CD14-positive monocyte (primary cell): ENCODE data around the gene SV2A. TPM values are rescaled to one million over a fixed set of nuclear protein-coding genes. Genes with fewer than 3 reads are reported as not detected.
A peak's percentile ranks its signal among the peaks of the same experiment; 100 is the strongest.

ENCODE experiments used
- DNase-seq, 3 donors: peaks; one replicate each; pipeline ENCODE4 v3.0.0-alpha.2; 2011 to 2022
- H2AFZ ChIP-seq: 2 replicates; pipeline ENCODE4 v1.6.0; 2012; ENCODE audit warnings: mild to moderate bottlenecking, low read depth, low read length, inconsistent platforms; ENCODE audit not compliant: insufficient read depth, poor library complexity, severe bottlenecking
- H3K27ac ChIP-seq, 2 donors: 1 replicate in 1 of 2; 2 replicates in 1 of 2; pipeline ENCODE4 v1.5.1; 2012 to 2013; ENCODE audit warnings: low read length in 2 of 2, control low read depth in 1 of 2, inconsistent platforms in 1 of 2, low read depth in 1 of 2, mild to moderate bottlenecking in 1 of 2
- H3K27me3 ChIP-seq, 2 donors: one replicate each; pipeline versions ENCODE4 v1.6.0 to v1.6.1; 2011 to 2013; ENCODE audit warnings: low read length in 2 of 2; ENCODE audit not compliant: control insufficient read depth in 2 of 2, insufficient read depth in 2 of 2
- H3K36me3 ChIP-seq, 2 donors: replicated peaks in 1 of 2; 1 replicate in 1 of 2; 2 replicates in 1 of 2; pipeline versions ENCODE4 v1.5.1 to v1.6.1; 2012 to 2013; ENCODE audit warnings: low read length in 2 of 2, control low read depth in 1 of 2, inconsistent platforms in 1 of 2, mild to moderate bottlenecking in 1 of 2; ENCODE audit not compliant: insufficient read depth in 2 of 2, control insufficient read depth in 1 of 2
- H3K4me1 ChIP-seq, 2 donors: 1 replicate in 1 of 2; 2 replicates in 1 of 2; pipeline versions ENCODE4 v1.5.1 to v1.6.1; 2012 to 2013; ENCODE audit warnings: low read length in 2 of 2, control low read depth in 1 of 2, inconsistent platforms in 1 of 2, mild to moderate bottlenecking in 1 of 2, moderate library complexity in 1 of 2; ENCODE audit not compliant: insufficient read depth in 2 of 2, control insufficient read depth in 1 of 2
- H3K4me2 ChIP-seq: replicated peaks from 2 replicates; pipeline ENCODE3; 2012; ENCODE audit warnings: low read length, moderate library complexity, mild to moderate bottlenecking; ENCODE audit not compliant: poor library complexity, severe bottlenecking; ENCODE audit errors: extremely low read depth
- H3K4me3 ChIP-seq, 3 experiments: fragments of 200-600 bp in 1 of 3; sonication (generic) in 1 of 3; replicated peaks in 1 of 3; 1 replicate in 2 of 3; 2 replicates in 1 of 3; pipeline ENCODE4 v1.5.1; 2011 to 2013; ENCODE audit warnings: low read length in 3 of 3, mild to moderate bottlenecking in 3 of 3, control low read depth in 2 of 3, low read depth in 2 of 3, inconsistent platforms in 1 of 3, moderate library complexity in 1 of 3
- H3K79me2 ChIP-seq: 2 replicates; pipeline ENCODE4 v1.6.0; 2012; ENCODE audit warnings: mild to moderate bottlenecking, control low read depth, inconsistent platforms, low read length, moderate library complexity; ENCODE audit not compliant: insufficient read depth
- H3K9ac ChIP-seq: 2 replicates; pipeline ENCODE4 v1.6.0; 2017; ENCODE audit warnings: low read length, mild to moderate bottlenecking; ENCODE audit not compliant: insufficient read depth, poor library complexity, severe bottlenecking
- H3K9me3 ChIP-seq, 2 donors: replicated peaks in 1 of 2; 1 replicate in 1 of 2; 2 replicates in 1 of 2; pipeline versions ENCODE4 v1.5.1 to v1.6.1; 2012 to 2013; ENCODE audit warnings: low read length in 2 of 2, control low read depth in 1 of 2; ENCODE audit not compliant: control insufficient read depth in 1 of 2, insufficient read depth in 1 of 2
- H4K20me1 ChIP-seq: 2 replicates; pipeline ENCODE4 v1.6.0; 2012; ENCODE audit warnings: mild to moderate bottlenecking, low read length, control low read depth, moderate library complexity; ENCODE audit not compliant: insufficient read depth
- H3K27ac Mint-ChIP-seq, 7 donors: one replicate each; pipeline ENCODE4 v1.8.0; 2020; ENCODE audit warnings: mild to moderate bottlenecking in 7 of 7, mixed read lengths in 7 of 7, moderate library complexity in 6 of 7, inconsistent platforms in 2 of 7
- H3K27me3 Mint-ChIP-seq, 3 donors: one replicate each; pipeline ENCODE4 v1.8.0; 2021 to 2022; ENCODE audit warnings: low read depth in 3 of 3, mild to moderate bottlenecking in 3 of 3, mixed read lengths in 3 of 3, moderate library complexity in 3 of 3, inconsistent platforms in 1 of 3
- H3K36me3 Mint-ChIP-seq, 2 donors: one replicate each; pipeline ENCODE4 v1.8.0; 2020; ENCODE audit warnings: mixed read lengths in 2 of 2, inconsistent platforms in 1 of 2, mild to moderate bottlenecking in 1 of 2
- H3K4me1 Mint-ChIP-seq: one replicate; pipeline ENCODE4 v1.8.0; 2020; ENCODE audit warnings: mild to moderate bottlenecking, mixed read lengths
- H3K4me3 Mint-ChIP-seq, 2 donors: one replicate each; pipeline ENCODE4 v1.8.0; 2020; ENCODE audit warnings: mild to moderate bottlenecking in 2 of 2, mixed read lengths in 2 of 2, moderate library complexity in 1 of 2
- H3K9me3 Mint-ChIP-seq, 7 donors: one replicate each; pipeline ENCODE4 v1.8.0; 2020 to 2022; ENCODE audit warnings: mixed read lengths in 7 of 7, mild to moderate bottlenecking in 6 of 7, moderate library complexity in 6 of 7, inconsistent platforms in 2 of 7
- CTCF ChIP-seq: fragments of 200-600 bp; IDR thresholded peaks from one replicate; pipeline ENCODE4 v1.8.0; 2022; ENCODE audit warnings: antibody characterized with exemption, mild to moderate bottlenecking
- WGBS: methylation state at CpG from one replicate; pipeline ENCODE4 v1.1.5; 2013; ENCODE audit warnings: missing lambda C conversion rate; ENCODE audit not compliant: insufficient coverage; 5-methylcytosine and 5-hydroxymethylcytosine counted together
- intact Hi-C, 2 donors: fragments of 100-400 bp; cut with micrococcal nuclease; formaldehyde crosslinking; loops; one replicate each; pipeline versions ENCODE4 v1.15.0 to v1.15.1; 2023
- polyA plus RNA-seq, 3 donors: library from polyadenylated mRNA; depleted of rRNA in 1 of 3; unstranded in 2 of 3; stranded (reverse) in 1 of 3; fragments of 300-500 nt in 2 of 3; fragments of >200 nt in 1 of 3; fragmentation: Illumina TruSeq in 2 of 3; gene quantifications; 1 replicate in 2 of 3; 2 replicates in 1 of 3; pipeline ENCODE4 v1.2.3, GENCODE V29; 2012 to 2021

SV2A gene
- polyA plus RNA-seq, 3 donors: 0.07 to 0.17 (median 0.14) TPM

- WGBS: 100% methylated on average over 1 of the region's 2 CpGs
- H3K4me3 Mint-ChIP-seq: no peak overlapping the region
- H3K9me3 Mint-ChIP-seq: no peaks in the 10 kb centered on the region
- Histone ChIP-seq H3K36me3 (peaks cover 45 to 55% of the 10 kb centered on the region in 2 donors), H3K27ac (no peak overlapping the region), H4K20me1 (peaks cover 38% of the 10 kb centered on the region), H3K27me3 (no peaks in the 10 kb centered on the region), H3K9ac (no peak overlapping the region), H3K4me3 (no peak overlapping the region), H3K4me2 (no peak overlapping the region), H3K4me1 (peaks cover 40 to 49% of the 10 kb centered on the region in 2 donors), H3K9me3 (no peaks in the 10 kb centered on the region), H3K79me2 (peaks cover 50% of the 10 kb centered on the region), H2AFZ (no peak overlapping the region)
- intact Hi-C loops: loop anchor here in 1 of 2 donors (2.0 kb wide), 1 partner anchor 39 kb away; no protein-coding TSS in a partner anchor
- H3K27ac Mint-ChIP-seq: peak overlapping the region in 4 of 7 donors; percentile 26 to 92 (median 76)
- H3K27me3 Mint-ChIP-seq: peaks cover 0 to 2% (median 0%) of the 10 kb centered on the region in 3 donors
- peaks cover 49 to 51% of the 10 kb centered on the region in 2 donors for H3K36me3 Mint-ChIP-seq
- no peak for TF ChIP-seq CTCF
- DNase-seq: no peak
- peaks cover 43% of the 10 kb centered on the region for H3K4me1 Mint-ChIP-seq
Observed at GRCh38 chr1:149925751-149926150, 8.1 kb upstream of the SV2A start.

GRCh38 chr1:149925345-149925744 lies 7.7 kb upstream of the SV2A start:
- Mint-ChIP-seq H3K27me3 (peaks cover 0 to 2% (median 0%) of the 10 kb centered on the region in 3 donors), H3K9me3 (no peaks in the 10 kb centered on the region), H3K36me3 (peaks cover 50 to 51% of the 10 kb centered on the region in 2 donors), H3K27ac (peak overlapping the region in 2 of 7 donors; percentile 27 to 58), H3K4me1 (peaks cover 39% of the 10 kb centered on the region), H3K4me3 (no peak overlapping the region)
- peaks cover 45 to 55% of the 10 kb centered on the region in 2 donors for H3K36me3 ChIP-seq
- H3K27me3 ChIP-seq: no peaks in the 10 kb centered on the region
- H3K4me3 ChIP-seq: no peak overlapping the region
- H3K79me2 ChIP-seq: peaks cover 46% of the 10 kb centered on the region
- peaks cover 38% of the 10 kb centered on the region for H4K20me1 ChIP-seq
- no peak overlapping the region for H3K9ac ChIP-seq
- WGBS: 94% methylated on average over 2 of the region's 3 CpGs
- intact Hi-C loops: loop anchor here in 1 of 2 donors (2.0 kb wide), 1 partner anchor 39 kb away; no protein-coding TSS in a partner anchor
- peaks cover 36 to 45% of the 10 kb centered on the region in 2 donors for H3K4me1 ChIP-seq
- DNase-seq: no peak
- H3K27ac ChIP-seq: no peak overlapping the region
- TF ChIP-seq CTCF: no peak
- no peaks in the 10 kb centered on the region for H3K9me3 ChIP-seq
- no peak overlapping the region for H2AFZ ChIP-seq
- no peak overlapping the region for H3K4me2 ChIP-seq
